Effector memory CD4-positive, alpha-beta T cell (primary cell): ENCODE results near the gene LCNL1.

Experiments
- DNase-seq, 3 donors: peaks; one replicate each; pipeline ENCODE4 v3.0.0-alpha.2; 2020
- H3K27ac ChIP-seq: 2 replicates; pipeline ENCODE4 v1.7.0; 2013; ENCODE audit warnings: mild to moderate bottlenecking, low read length, moderate library complexity; ENCODE audit not compliant: insufficient read depth, poor library complexity, severe bottlenecking
- H3K27me3 ChIP-seq: replicated peaks from 2 replicates; pipeline ENCODE4 v1.7.0; 2013; ENCODE audit warnings: mild to moderate bottlenecking, low read length; ENCODE audit not compliant: insufficient read depth, control insufficient read depth, poor library complexity, severe bottlenecking
- H3K36me3 ChIP-seq: 2 replicates; pipeline ENCODE4 v1.7.0; 2013; ENCODE audit warnings: mild to moderate bottlenecking, low read length, moderate library complexity; ENCODE audit not compliant: control insufficient read depth, insufficient read depth
- H3K4me1 ChIP-seq: 2 replicates; pipeline ENCODE4 v1.7.0; 2013; ENCODE audit warnings: low read length, mild to moderate bottlenecking; ENCODE audit not compliant: control insufficient read depth, insufficient read depth, poor library complexity, severe bottlenecking
- H3K4me3 ChIP-seq: 2 replicates; pipeline ENCODE4 v1.7.0; 2013; ENCODE audit warnings: low read length, low read depth, mild to moderate bottlenecking; ENCODE audit not compliant: insufficient read depth, poor library complexity, severe bottlenecking
- H3K9me3 ChIP-seq: 2 replicates; pipeline ENCODE4 v1.7.0; 2013; ENCODE audit warnings: mild to moderate bottlenecking, low read length, moderate library complexity; ENCODE audit not compliant: control insufficient read depth
- total RNA-seq, 3 donors: gene quantifications; one replicate each; lab custom pipeline; 2026; lab: John Stamatoyannopoulos, UW

LCNL1 gene
- 0.52 to 2.5 (median 1.1) reads per million in 3 donors for total RNA-seq

DNA sequence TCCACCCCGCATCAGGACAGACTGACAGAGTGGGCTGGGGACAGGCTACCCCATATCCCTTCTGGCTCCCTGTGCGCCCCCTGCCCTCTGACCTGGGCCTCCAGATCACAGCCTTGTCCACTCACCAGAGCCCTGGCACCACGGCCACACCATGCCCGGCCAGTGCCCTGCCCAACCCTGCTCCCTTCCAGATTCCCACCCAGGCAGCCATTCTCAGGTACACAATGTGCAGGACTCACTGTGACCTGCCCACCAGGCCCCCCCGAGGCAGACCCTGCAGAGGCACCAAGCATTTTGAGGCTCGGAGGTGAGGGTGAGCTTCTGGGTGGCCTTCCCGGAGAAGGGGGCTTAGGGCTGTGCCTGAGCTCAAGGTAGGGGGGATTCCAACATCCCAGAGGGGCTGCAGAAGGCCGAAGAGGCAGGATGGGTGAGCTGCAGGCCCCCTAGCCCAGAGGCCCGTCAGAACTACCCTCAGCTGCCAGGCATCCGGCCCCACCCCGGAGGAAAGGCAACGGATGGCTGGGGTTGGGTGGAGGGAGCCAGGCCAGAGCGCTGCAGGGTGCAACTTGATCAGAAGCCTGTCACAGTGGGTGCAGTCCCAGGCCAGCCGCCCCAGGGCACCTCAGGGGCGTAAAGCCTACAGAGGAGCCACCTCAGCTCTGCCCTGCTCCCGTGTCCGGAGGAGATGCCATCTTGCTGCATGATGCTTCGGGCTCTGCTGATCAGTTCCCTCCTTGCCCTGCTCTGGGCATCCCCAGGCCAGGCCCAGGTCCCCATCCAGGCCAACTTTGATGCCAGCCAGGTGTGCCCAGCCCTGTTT, at the start of gene LCNL1:
TSS of gene LCNL1 (plus strand) at position 762 of the 820 bp plus-strand sequence. CDS start 594 bp downstream, outside the sequence.
- Histone ChIP-seq H3K27ac (no peak within 1 kb of the TSS), H3K4me1 (peaks cover 11% of the 10 kb centered on the region), H3K27me3 (peaks cover 20% of the 10 kb centered on the region), H3K9me3 (no peaks in the 10 kb centered on the region), H3K4me3 (no peak within 1 kb of the TSS), H3K36me3 (no peaks in the 10 kb centered on the region)
- no peak for DNase-seq

DNA sequence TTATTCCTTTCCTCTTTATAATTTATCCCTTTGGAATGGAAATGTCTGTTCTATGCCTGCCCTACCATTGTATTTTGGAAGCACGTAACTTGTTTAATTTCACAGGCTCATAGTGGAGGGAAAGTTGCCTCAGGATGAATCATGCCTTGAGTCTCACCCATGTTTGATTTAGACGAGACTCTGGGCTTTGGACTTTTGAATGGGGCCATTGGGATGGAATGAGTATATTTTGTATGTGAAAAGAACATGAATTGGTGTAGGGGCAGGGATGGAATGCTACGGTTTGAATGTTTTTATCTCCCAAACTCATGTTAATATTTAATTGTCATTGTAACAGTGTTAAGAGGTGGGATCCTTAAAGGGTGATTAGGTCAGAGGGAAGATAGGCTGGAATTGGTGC, 48.5 kb upstream of the LCNL1 start:
- DNase-seq = no peak
- no peaks in the 10 kb centered on the region for H3K27me3 ChIP-seq
- no peak overlapping the region for H3K27ac ChIP-seq
- no peaks in the 10 kb centered on the region for H3K4me1 ChIP-seq
- peaks cover 3% of the 10 kb centered on the region for H3K36me3 ChIP-seq
- no peak overlapping the region for H3K4me3 ChIP-seq
- H3K9me3 ChIP-seq = no peaks in the 10 kb centered on the region

DNA sequence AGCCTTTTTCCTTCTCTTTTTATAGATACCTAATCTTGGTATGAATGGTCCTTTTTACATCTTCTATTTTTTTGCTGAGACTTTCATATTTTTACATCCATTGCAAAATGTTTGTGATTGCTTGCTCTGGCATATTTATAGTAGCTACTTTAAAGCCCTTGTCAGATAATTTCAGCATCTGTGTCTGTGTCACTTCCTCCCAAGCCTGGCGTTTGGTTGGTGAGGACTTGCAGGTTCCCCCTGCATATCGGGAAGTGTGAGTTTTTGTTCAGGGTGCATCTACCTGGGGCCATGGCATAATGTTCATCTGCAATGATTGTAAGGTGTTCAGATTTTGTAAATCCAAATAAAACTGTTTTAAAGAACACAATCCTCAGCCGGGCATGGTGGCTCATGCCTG, 47.1 kb upstream of the LCNL1 start:
- Histone ChIP-seq H3K4me3 (no peak overlapping the region), H3K27ac (no peak overlapping the region), H3K36me3 (peaks cover 16% of the 10 kb centered on the region), H3K4me1 (no peaks in the 10 kb centered on the region), H3K9me3 (no peaks in the 10 kb centered on the region), H3K27me3 (no peaks in the 10 kb centered on the region)
- no peak for DNase-seq

DNA sequence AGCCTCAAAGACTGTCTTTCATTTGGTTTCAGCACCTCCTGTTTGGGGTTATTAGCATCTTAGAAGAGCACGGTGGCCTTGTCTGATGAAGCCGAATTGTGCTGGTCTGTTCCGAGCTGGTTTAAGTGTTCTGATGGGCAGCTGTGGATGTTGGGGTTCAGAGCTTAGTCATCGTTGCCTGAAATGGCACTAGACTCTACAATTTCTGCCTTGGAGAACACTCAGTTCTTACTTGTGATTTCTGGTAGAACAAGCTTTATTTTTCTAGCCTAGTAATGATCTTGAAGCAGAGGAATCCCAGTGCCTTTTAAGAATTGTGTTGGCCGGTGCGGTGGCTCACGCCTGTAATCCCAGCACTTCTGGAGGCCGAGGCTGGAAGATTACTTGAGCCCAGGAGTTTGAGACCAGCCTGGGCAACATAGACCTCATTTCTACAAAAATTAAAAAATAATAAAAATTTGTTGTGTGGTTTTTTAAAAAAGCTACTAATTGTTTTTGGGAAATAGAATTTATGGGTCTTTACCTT, 46.1 kb upstream of the LCNL1 start:
- peaks cover 27% of the 10 kb centered on the region for H3K36me3 ChIP-seq
- H3K27ac ChIP-seq = no peak overlapping the region
- no peaks in the 10 kb centered on the region for H3K27me3 ChIP-seq
- no peaks in the 10 kb centered on the region for H3K9me3 ChIP-seq
- H3K4me1 ChIP-seq = no peaks in the 10 kb centered on the region
- no peak overlapping the region for H3K4me3 ChIP-seq
- no peak for DNase-seq

DNA sequence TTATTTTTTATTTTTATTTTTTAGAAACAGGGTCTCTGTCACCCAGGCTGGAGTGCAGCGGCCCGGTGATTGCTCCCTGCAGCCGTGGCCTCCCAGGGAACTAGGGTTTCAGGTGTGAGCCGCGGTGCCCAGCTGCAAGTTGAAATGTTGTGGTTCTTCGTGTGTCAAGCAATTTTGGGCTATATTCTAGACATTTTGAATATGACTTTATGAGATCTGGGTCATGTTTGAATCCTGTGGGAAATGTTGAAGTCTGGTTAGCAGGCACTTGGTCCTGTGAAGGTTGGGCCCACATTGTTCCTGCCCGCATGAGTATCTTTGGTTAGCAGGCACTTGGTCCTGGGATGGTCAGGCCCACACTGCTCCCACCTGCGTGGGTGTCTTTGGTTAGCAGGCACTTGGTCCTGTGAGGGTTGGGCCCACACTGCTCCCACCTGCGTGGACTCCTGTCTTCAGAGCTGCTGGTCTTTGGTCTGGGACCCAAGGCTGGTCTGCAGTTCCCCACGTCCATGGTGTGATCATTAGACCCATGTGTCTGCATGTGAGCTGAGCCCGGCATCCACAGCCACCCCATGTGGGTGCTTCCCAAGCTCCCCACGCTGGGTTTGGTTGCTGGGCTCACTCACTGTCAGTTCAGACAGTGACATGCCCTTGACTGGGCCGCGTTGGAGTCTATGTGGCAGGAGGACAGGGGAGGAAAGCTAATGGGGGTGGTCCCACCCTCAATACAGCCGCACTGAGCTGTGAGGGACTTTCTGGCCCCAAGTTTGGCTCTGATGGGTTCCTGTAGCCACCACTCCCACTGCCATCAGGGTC, 45.4 kb upstream of the LCNL1 start:
- DNase-seq = no peak
- Histone ChIP-seq H3K36me3 (peaks cover 34% of the 10 kb centered on the region), H3K4me3 (no peak overlapping the region)

DNA sequence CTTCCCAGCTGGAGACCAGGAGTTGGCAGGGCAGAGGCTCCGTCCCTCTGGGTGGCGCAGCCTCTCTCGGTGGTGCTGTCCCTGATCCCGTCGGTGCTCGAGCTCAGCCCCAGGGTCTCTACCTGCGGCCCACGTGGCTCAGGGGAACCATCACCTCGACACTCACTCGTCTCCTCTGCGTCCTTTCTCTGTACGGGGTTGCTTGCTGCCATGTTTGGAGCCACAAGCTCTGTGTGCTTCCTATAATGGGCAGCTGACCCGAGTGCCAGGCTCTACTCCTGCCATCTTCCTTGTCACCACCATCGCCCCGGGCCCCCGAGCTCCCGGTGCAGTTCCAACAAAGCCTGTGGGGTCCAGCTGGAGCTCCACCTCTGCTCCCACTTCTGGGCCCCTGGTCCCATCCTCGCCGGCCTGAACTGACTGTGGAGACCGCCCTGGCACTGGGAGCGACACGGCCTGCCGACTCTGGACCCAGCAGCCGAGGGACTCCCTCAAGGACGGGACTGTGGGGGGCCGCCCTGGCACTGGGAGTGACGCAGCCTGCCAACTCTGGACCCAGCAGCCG, 43.3 kb upstream of the LCNL1 start:
- Histone ChIP-seq H3K9me3 (no peaks in the 10 kb centered on the region), H3K36me3 (peaks cover 37% of the 10 kb centered on the region), H3K4me3 (no peak overlapping the region), H3K4me1 (peaks cover 11% of the 10 kb centered on the region), H3K27me3 (no peaks in the 10 kb centered on the region), H3K27ac (no peak overlapping the region)
- DNase-seq = no peak

More for the DNA sequence above, 45.4 kb upstream of the LCNL1 start:
- no peaks in the 10 kb centered on the region for H3K27me3 ChIP-seq
- H3K9me3 ChIP-seq = no peaks in the 10 kb centered on the region
- H3K4me1 ChIP-seq = no peaks in the 10 kb centered on the region
- no peak overlapping the region for H3K27ac ChIP-seq

DNA sequence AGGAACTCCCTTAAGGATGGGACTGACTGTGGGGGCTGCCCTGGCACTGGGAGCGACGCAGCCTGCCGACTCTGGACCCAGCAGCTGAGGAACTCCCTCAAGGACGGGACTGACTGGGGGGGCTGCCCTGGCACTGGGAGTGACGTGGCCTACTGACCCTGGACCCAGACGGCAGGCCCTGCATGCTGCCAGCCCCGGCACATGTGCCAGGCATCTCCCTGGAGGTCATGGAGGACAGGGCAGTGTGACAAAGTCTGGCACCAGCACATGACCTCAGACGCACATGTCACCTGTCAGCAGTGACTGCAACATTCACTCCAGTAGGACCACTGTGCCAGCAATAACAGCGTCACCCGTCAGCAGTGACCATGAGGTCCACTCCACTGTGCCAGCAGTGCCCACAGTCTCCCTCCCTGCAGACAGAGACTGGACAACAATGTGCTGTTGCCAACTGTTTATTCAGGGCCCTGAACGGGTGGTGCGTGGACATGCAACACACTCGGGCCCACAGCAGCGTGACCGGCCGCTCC, 42.7 kb upstream of the LCNL1 start:
- no peaks in the 10 kb centered on the region for H3K27me3 ChIP-seq
- H3K27ac ChIP-seq = no peak overlapping the region
- DNase-seq = no peak
- peaks cover 15% of the 10 kb centered on the region for H3K4me1 ChIP-seq
- no peak overlapping the region for H3K4me3 ChIP-seq
- peaks cover 37% of the 10 kb centered on the region for H3K36me3 ChIP-seq
- no peaks in the 10 kb centered on the region for H3K9me3 ChIP-seq

DNA sequence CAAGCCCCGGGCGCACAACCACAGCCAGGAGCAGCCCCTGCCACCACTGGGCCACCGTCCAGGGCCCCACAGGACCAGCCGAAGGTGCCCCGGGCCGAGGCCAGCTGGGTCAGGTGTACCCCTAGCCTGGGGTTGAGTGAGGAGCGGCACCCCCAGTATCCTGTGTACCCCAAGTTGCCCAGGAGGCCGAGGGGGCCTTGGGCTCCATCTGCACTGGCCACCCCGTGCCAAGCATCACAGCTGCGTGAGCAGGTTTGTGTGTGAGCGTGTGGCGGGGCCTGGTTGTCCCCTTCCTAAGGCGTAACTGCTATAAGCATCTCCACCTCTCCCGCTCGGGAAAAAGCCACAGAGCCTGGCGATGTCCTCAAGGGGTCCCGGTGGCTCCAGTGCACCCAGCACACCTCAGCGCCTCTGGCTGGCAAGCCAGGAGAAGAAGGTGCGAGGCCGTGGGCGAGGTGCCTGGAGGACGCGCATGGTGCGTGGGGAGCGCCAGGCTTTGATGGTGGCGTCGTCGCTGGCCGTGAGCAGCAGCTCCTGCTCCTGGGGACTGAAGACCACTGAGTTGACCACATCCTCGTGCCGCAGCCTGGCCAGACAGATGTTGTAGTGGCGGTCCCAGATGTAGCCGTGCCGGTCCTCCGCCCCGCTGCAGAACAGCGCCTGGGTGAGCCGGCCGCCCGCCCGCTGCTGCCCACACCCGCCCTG, 42.1 kb upstream of the LCNL1 start:
- DNase-seq = no peak
- peaks cover 16% of the 10 kb centered on the region for H3K4me1 ChIP-seq
- H3K4me3 ChIP-seq = no peak overlapping the region
- H3K9me3 ChIP-seq = no peaks in the 10 kb centered on the region
- no peak overlapping the region for H3K27ac ChIP-seq
- no peaks in the 10 kb centered on the region for H3K27me3 ChIP-seq
- H3K36me3 ChIP-seq = peaks cover 37% of the 10 kb centered on the region
